Urinary bladder (tissue), 4 donors: ENCODE results near the gene CACNA2D2. TPM values are rescaled to one million over a fixed set of nuclear protein-coding genes. Genes with fewer than 3 reads are reported as not detected.

Experiments used
- DNase-seq: peaks from one replicate; pipeline ENCODE4 v3.0.0-alpha.2; 2015; ENCODE audit errors: extremely low spot score
- H3K27ac ChIP-seq: one replicate; pipeline ENCODE4 v1.5.1; 2013; ENCODE audit warnings: low read depth, mild to moderate bottlenecking, moderate library complexity
- H3K36me3 ChIP-seq: one replicate; pipeline ENCODE4 v1.6.1; 2013; ENCODE audit warnings: mild to moderate bottlenecking, moderate library complexity; ENCODE audit not compliant: insufficient read depth
- H3K4me1 ChIP-seq: one replicate; pipeline ENCODE4 v1.6.1; 2013; ENCODE audit warnings: mild to moderate bottlenecking, moderate library complexity; ENCODE audit not compliant: insufficient read depth
- H3K4me3 ChIP-seq: one replicate; pipeline ENCODE4 v1.5.1; 2013; ENCODE audit warnings: low read depth, low read length
- WGBS: extraction: QIAGEN DNeasy Blood & Tissue Kit; methylation state at CpG from one replicate; pipeline ENCODE4 v1.1.7; 2013; 5-methylcytosine and 5-hydroxymethylcytosine counted together
- polyA plus RNA-seq: library from polyadenylated mRNA; stranded (reverse); fragments of 200-250 nt; gene quantifications from one replicate; pipeline ENCODE4 v1.2.3, GENCODE V29; 2013
- total RNA-seq: library from RNA; depleted of rRNA; stranded (reverse); fragments of >200 nt; gene quantifications from one replicate; pipeline ENCODE4 v1.2.3, GENCODE V29; 2014
- donor health status: healthy with polysubstance abuse.
- donor health status: healthy.

CACNA2D2 gene
- total and polyA plus RNA-seq, 2 donors, result 1.3 to 1.4 TPM

DNA sequence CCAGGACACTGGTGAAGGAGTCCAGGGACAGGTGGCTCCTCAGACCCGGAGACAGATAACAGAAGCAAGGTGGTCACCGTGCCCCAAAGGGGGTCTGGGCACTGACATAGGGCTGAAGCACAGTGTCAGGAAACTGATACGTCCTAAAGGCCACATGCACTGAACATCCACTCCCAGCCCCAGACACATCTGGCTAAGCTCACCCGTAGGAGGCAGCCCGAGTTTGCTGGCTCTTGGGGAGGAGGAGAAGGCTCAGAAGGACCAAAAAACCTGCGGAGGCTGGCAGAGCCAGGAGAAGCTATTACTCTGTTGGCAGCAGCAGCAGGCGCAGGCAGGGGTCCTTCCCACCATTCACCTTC, 1.2 kb downstream of the CACNA2D2 start:
- H3K4me3 ChIP-seq, result no peak overlapping the region
- no peak overlapping the region for H3K27ac ChIP-seq
- H3K4me1 ChIP-seq, result no peaks in the 10 kb centered on the region
- WGBS, result 24% methylated on average over 7 of the region's 7 CpGs
- H3K36me3 ChIP-seq, result no peaks in the 10 kb centered on the region
- DNase-seq, result no peak

DNA sequence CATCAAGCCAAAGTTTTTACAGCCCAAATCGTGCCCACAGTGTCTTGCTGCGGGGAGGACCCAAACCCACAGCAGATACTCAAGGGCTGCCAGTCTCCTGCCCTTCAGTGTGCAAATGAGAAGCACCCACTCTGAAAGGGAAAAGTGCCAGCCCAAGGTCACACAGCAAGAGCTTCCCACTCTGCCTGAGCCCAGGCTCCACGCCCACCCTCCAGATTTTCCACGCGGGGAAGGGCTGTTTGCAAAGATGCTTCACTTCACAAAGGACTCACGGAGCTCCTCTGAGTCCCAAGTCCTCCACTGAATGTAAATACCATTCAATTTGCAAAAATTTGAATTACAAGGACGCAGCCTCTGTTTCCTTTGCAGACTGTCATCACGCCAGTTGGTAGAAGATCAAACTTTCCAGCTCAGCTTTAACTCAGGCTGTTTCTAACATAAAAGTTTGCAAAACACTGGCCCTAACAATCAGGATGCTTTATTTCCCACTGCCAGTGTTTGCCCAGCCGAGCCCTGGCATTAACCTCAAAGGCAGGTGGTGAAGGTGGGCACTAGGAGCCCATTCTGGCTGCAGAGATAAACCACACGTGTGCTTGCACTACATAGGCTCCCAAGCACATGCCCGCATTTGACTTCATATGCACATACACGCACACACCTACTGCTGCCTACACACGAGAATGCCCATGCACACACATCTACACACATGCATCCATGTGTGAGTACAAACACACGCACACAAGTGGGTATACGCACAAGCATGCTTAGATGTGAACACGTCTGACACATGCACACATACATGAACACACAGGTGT, 7.6 kb downstream of the CACNA2D2 start:
- no peaks in the 10 kb centered on the region for H3K4me1 ChIP-seq
- no peak for DNase-seq
- H3K27ac ChIP-seq, result no peak overlapping the region
- H3K4me3 ChIP-seq, result no peak overlapping the region
- 73% methylated on average over 16 of the region's 16 CpGs for WGBS
- no peaks in the 10 kb centered on the region for H3K36me3 ChIP-seq

DNA sequence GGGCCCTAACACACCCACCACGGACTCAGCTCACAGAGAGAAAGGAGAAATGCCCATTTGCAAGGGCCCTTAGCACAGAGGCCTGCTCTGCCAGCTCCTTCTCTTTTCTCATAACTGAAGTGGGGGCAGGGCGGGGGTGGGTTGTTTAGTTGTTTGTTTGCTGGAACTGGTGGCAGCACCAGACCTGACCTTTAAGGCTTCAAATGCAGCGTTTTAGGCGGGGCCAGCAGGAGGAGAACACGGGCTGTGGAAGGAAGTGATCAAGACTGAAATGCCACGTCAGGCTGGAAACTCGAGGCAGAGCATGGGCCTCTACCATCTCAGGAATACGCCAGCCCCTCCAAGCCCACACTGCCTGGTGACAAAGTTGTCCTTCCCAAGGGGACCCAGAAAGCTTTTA, 9.3 kb downstream of the CACNA2D2 start:
- 83% methylated on average over 8 of the region's 8 CpGs for WGBS
- Histone ChIP-seq H3K4me1 (no peaks in the 10 kb centered on the region), H3K4me3 (no peak overlapping the region), H3K27ac (no peak overlapping the region), H3K36me3 (no peaks in the 10 kb centered on the region)
- DNase-seq, result no peak

DNA sequence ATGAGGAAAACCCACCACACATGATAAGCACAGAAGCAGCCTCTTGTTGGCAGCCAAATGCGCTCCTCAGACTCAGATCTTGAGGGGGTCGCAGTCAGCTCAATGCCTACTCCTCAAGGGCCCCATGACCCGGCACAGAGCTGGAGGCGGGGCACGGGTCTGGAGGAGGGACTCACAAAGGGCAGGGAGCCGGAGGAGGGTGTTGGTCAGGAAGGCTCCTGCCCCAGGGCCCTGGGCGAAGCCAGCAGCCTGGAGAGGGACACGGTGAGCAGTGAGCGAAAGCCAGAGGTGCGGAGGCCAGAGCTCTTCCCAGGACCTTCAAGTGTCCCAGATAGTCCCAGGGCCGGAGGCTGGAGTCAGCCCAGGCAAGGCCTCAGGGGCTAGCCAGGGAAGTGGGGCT, 9.8 kb downstream of the CACNA2D2 start:
- no peak for DNase-seq
- Histone ChIP-seq H3K36me3 (no peaks in the 10 kb centered on the region), H3K27ac (no peak overlapping the region), H3K4me3 (no peak overlapping the region), H3K4me1 (no peaks in the 10 kb centered on the region)
- 92% methylated on average over 11 of the region's 11 CpGs for WGBS

DNA sequence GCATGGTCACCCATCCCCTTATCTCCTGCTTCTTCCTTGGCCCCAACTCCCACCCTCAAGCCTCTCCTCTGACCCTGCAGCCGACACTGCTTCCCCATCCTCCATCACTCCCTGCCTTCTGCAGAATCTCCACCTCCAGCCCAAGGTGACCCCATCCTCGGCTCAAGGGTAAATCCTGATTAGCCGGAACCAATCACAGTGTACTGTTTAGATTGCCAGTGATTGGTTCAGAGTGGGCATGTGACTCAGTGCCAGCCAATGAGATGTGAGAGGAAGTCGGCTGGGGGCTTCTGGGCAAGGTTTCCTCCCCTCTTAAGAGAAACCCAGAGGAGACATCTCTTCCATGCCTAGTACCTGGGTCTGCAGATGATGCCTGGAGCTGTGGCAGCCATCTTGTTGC, 10.3 kb downstream of the CACNA2D2 start:
- Histone ChIP-seq H3K36me3 (no peaks in the 10 kb centered on the region), H3K4me1 (no peaks in the 10 kb centered on the region), H3K27ac (no peak overlapping the region), H3K4me3 (no peak overlapping the region)
- 78% methylated on average over 4 of the region's 4 CpGs for WGBS
- no peak for DNase-seq

DNA sequence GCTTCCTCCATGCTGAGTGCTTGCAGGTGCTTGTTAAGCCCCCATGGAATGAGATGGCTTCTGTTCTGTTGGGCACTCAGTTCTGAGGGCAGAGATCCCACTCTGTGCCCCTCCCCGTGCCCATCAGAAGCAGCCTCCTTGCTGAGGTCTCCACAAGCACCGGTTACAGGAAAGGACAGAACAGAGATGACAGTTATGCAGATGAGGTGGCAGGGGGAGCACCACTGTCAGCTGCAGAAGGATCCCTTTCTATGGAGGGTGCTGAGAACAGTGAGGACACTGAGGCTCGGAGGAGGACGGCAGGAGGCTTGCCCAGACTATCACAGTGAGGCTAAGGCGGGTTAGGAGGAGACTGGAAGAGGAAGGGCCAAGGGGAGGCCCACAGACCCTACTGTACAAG, 12.4 kb downstream of the CACNA2D2 start:
- Histone ChIP-seq H3K36me3 (no peaks in the 10 kb centered on the region), H3K4me3 (no peak overlapping the region), H3K27ac (no peak overlapping the region), H3K4me1 (no peaks in the 10 kb centered on the region)
- no peak for DNase-seq
- WGBS, result 72% methylated on average over 5 of the region's 5 CpGs

DNA sequence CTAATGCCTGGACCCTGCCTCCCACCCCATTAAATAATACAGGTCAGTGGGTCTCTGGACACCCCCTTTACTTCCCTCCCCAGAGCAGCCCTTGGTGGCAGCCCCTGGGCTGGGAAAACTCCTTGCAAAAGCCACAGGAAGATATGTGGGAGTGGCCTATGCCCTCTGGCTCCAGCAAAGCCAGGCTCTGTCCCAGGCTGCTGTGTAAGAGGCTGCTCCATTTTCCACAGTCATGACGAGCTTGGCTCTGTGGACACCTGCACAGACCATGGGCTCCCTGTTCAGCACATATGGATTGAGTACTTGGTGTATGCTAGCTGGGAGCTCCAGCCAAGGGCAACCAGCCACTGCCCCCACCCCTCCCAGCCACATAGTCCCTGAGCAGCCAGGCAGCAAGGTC, 13.0 kb downstream of the CACNA2D2 start:
- no peak overlapping the region for H3K27ac ChIP-seq
- 85% methylated on average over 1 of the region's 1 CpG for WGBS
- no peaks in the 10 kb centered on the region for H3K36me3 ChIP-seq
- no peak for DNase-seq
- no peak overlapping the region for H3K4me3 ChIP-seq
- no peaks in the 10 kb centered on the region for H3K4me1 ChIP-seq

DNA sequence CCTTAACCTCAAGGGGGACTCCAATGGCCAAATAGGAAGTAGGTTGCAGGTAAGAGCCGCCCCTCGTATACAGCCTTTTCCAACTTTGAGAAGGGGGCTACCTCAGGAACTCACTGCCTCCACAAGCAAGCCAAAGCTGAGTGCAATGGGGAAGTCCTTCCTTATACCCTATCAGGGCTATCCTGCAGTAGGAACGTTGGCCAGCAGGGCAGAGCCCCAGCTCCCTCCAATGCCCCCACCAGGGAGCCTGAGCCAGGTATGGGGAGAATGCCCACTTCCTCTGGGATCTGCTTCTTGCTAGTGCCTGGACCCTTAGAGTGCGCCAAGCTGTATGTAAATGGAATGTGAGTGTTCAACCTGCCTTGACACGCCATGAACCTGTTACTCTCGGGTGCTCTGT, 16.3 kb downstream of the CACNA2D2 start:
- no peak overlapping the region for H3K27ac ChIP-seq
- no peak overlapping the region for H3K4me3 ChIP-seq
- H3K4me1 ChIP-seq, result no peaks in the 10 kb centered on the region
- no peaks in the 10 kb centered on the region for H3K36me3 ChIP-seq
- WGBS, result 86% methylated on average over 6 of the region's 6 CpGs
- no peak for DNase-seq

DNA sequence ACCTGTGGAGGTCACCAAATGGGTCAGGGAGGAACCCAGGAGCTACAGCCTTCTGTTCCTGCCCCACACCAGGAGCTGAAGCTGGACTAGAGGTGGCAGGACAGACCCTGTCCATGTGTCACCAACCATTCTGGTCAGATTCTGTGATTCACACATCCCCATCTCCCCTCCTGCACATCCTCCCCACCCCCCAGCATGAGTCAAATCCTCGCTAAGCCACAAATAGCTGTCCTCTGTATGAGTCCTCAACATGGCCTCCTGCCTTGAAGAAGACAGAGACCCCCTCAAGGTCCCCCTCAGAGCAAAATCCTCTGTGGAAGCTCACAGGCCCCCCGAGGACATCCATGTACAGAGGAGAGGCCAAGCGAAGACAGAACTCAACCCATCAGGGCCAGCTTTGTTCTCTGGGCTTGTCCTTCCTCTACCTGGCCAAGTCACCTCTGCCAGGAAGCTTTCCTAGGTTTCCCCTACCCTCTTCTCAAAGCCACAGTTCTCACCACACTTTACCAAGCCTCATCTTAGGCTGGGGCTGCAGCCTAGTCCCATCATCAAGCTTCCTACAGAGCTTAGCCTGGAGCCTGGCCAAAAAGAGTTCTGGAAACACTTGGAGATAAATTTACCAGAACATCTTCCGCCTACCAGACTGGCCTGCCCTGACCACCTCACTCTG, 17.1 kb downstream of the CACNA2D2 start:
- Histone ChIP-seq H3K4me3 (no peak overlapping the region), H3K27ac (no peak overlapping the region), H3K4me1 (no peaks in the 10 kb centered on the region), H3K36me3 (no peaks in the 10 kb centered on the region)
- WGBS, result 88% methylated on average over 4 of the region's 4 CpGs
- DNase-seq, result no peak

DNA sequence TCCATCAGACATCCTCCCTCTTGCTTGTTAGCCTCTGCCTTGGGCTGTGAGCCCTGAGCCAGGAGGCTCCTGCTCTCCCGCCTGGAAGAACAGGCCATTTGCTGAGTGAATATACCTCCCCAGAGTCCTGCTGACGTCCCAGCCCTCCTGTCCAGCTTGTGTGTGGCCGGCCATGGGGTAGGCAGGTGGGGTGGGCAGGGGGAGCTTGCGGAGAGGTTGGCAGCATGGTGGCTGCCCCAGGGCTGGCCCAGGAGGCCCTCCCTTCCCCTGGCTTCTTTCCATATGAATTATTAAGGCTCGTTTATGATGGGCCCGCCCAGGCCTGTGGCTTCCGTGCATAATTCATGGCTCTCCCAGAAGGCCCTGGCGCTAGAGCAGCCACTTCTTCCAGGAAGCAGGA, 18.7 kb downstream of the CACNA2D2 start:
- 73% methylated on average over 8 of the region's 8 CpGs for WGBS
- Histone ChIP-seq H3K4me3 (no peak overlapping the region), H3K27ac (no peak overlapping the region), H3K36me3 (no peaks in the 10 kb centered on the region), H3K4me1 (no peaks in the 10 kb centered on the region)
- no peak for DNase-seq

DNA sequence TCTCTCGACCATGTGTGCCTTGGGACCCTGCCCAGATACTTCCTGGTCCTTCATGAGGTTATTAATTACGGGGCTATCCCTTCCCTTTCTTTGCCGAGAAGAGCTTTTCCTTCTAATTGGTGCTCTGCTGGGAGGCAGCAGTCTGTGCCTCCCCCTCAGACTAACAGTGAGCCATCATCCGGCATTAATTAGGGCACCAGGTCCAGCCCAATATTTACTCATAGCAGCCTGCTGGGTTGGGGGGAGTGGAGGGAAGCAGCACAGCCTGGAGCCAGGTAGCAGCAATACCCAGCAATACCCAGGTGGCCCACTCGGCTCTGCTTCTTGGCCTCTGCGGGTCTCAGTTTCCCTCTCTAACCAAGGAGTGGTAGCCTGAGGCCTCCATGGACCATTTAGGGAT, 20.1 kb downstream of the CACNA2D2 start:
- Histone ChIP-seq H3K4me3 (no peak overlapping the region), H3K4me1 (no peaks in the 10 kb centered on the region), H3K36me3 (no peaks in the 10 kb centered on the region), H3K27ac (no peak overlapping the region)
- WGBS, result 78% methylated on average over 6 of the region's 6 CpGs
- no peak for DNase-seq

DNA sequence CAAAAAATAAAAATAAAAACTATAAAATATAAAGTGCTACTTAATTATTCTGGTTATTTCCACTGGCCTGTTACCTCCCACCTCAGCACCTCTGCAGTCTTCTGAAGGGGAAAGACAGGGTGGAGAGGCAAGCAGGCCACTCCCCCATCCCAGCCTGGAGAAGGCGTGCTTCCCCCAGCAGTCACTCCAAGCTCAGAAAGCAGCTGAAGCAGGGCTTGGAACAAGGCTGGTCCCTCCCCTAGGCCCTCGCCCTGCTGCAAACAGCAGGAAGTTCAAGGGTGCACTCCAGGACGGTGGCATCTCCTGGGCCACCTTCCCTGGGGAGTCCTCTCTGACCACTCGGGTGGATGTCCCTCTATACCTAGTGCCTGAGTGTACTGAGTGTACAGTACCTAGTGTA, 21.4 kb downstream of the CACNA2D2 start:
- Histone ChIP-seq H3K27ac (no peak overlapping the region), H3K4me1 (no peaks in the 10 kb centered on the region), H3K4me3 (no peak overlapping the region), H3K36me3 (no peaks in the 10 kb centered on the region)
- 52% methylated on average over 4 of the region's 4 CpGs for WGBS
- DNase-seq, result no peak

DNA sequence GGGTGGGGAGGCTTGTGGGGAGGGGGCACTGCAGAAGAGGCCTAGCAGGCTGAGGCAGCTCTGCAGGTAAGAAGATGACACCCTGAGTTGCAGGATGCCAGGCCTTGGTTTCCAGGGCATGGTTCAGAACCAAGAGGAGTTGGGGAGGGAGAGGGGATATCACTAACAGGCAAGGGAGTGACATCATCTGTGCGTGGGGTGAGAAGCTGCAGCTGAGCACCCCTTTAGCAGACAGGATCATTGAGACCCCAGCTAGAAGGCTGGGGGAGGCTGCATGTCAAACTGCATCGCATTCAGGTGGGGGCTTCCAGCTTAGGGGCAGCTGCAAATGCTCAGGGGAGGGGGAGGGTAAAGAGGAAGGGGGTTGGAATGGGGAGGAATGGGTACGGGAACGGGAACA, 23.0 kb downstream of the CACNA2D2 start:
- no peak overlapping the region for H3K4me3 ChIP-seq
- no peak for DNase-seq
- WGBS, result 26% methylated on average over 4 of the region's 4 CpGs
- no peaks in the 10 kb centered on the region for H3K4me1 ChIP-seq
- H3K36me3 ChIP-seq, result no peaks in the 10 kb centered on the region
- H3K27ac ChIP-seq, result no peak overlapping the region

DNA sequence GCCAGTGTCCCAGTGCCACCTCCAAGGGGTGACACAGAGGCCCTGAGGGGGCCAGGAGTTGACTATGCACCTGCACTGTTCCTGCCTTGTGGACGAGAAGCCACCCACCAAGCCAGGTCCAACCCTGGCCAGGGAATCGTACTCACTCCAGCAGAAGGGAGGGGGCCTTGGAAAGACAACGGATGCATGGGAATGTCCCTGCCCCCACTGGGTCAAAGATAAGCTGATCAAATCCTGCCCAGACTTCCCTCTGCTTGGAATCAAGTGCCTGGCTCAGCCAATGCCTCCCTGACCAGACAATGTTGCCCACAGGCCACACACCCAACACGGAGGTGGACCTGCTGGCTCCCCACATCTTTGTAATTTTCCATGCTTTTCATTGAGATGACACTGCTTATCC, 23.9 kb downstream of the CACNA2D2 start:
- DNase-seq, result no peak
- Histone ChIP-seq H3K27ac (no peak overlapping the region), H3K4me3 (no peak overlapping the region), H3K36me3 (no peaks in the 10 kb centered on the region), H3K4me1 (no peaks in the 10 kb centered on the region)
- 42% methylated on average over 4 of the region's 4 CpGs for WGBS
